Body of pancreas (tissue), 4 donors: ENCODE measurements around the gene ITK. TPM values are rescaled to one million over a fixed set of nuclear protein-coding genes. Genes with fewer than 3 reads are reported as not detected.

Source experiments
- ATAC-seq: fragments of 150-250 bp; one replicate; pipeline ENCODE4 v1.9.1; 2016
- DNase-seq, 4 donors: peaks; one replicate each; pipeline ENCODE4 v3.0.0-alpha.2; 2019
- H3K27ac ChIP-seq, 4 donors: fragments of 200-600 bp; sonication (generic); 1 replicate in 3 of 4; 2 replicates in 1 of 4; pipeline versions ENCODE4 v1.5.1 to v1.6.1; 2016 to 2019; ENCODE audit warnings: mild to moderate bottlenecking in 1 of 4, mixed read lengths in 1 of 4, moderate library complexity in 1 of 4
- H3K27me3 ChIP-seq, 2 donors: fragments of 200-600 bp; sonication (generic); one replicate each; pipeline ENCODE4 v1.6.0; 2016; ENCODE audit warnings: mild to moderate bottlenecking in 1 of 2
- H3K36me3 ChIP-seq, 2 donors: fragments of 200-600 bp; sonication (generic); replicated peaks in 1 of 2; 2 replicates each; pipeline ENCODE4 v1.5.1; 2016; ENCODE audit warnings: low read depth in 2 of 2; ENCODE audit not compliant: insufficient read depth in 1 of 2
- H3K4me1 ChIP-seq: fragments of 200-600 bp; sonication (generic); one replicate; pipeline ENCODE4 v1.6.0; 2016
- H3K4me3 ChIP-seq, 2 donors: fragments of 200-600 bp; sonication (generic); 1 replicate in 1 of 2; 2 replicates in 1 of 2; pipeline ENCODE4 v1.5.1; 2016 to 2019
- H3K9me3 ChIP-seq, 3 donors: fragments of 200-600 bp; sonication (generic); 1 replicate in 2 of 3; 2 replicates in 1 of 3; pipeline ENCODE4 v1.5.1; 2016
- CTCF ChIP-seq, 7 experiments: fragments of 450-650 bp in 4 of 7; fragments of 200-600 bp in 3 of 7; sonication (generic) in 3 of 7; IDR thresholded peaks; one replicate each; pipeline ENCODE4 v1.5.1; 2016 to 2019; ENCODE audit warnings: antibody characterized with exemption in 7 of 7
- POLR2A ChIP-seq, 3 donors: fragments of 450-650 bp; IDR thresholded peaks; one replicate each; pipeline ENCODE4 v1.6.1; 2016; ENCODE audit warnings: antibody characterized with exemption in 3 of 3, mild to moderate bottlenecking in 2 of 3
- WGBS, 2 donors: methylation state at CpG; one replicate each; pipeline ENCODE4 v1.1.5; 2017; 5-methylcytosine and 5-hydroxymethylcytosine counted together
- intact Hi-C: fragments of 100-400 bp; cut with DNase I; formaldehyde crosslinking; loops from one replicate; pipeline ENCODE4 v1.15.1; 2023
- total RNA-seq, 2 donors: library from RNA; depleted of rRNA; stranded (reverse); fragments of >200 nt; gene quantifications; one replicate each; pipeline ENCODE4 v1.1.0, GENCODE V29; 2016

ITK gene
- total RNA-seq, 2 donors from 2014 or later: 0.78 to 2.6 TPM

- 69 to 81% methylated on average over 5 of the region's 5 CpGs for WGBS, 2 donors
- H3K27ac ChIP-seq: no peak overlapping the region
- no peak overlapping the region for H3K4me3 ChIP-seq
- H3K4me1 ChIP-seq: no peaks in the 10 kb centered on the region
- H3K9me3 ChIP-seq: no peaks in the 10 kb centered on the region
- H3K36me3 ChIP-seq: no peaks in the 10 kb centered on the region
- intact Hi-C loops: no loop called here
- H3K27me3 ChIP-seq: no peaks in the 10 kb centered on the region
- DNase-seq (no peak), ATAC-seq (no peak)
- TF ChIP-seq POLR2A (IDR thresholded peaks at IDR 0.05) (no peak), CTCF (IDR thresholded peaks at IDR 0.05) (no peak)
Observed at GRCh38 chr5:157212307-157212706, 31.7 kb downstream of the ITK start.

GRCh38 chr5:157213527-157214243, 33.0 kb downstream of the ITK start:
- Histone ChIP-seq H3K27ac (no peak overlapping the region), H3K4me1 (no peaks in the 10 kb centered on the region), H3K4me3 (no peak overlapping the region), H3K27me3 (no peaks in the 10 kb centered on the region), H3K9me3 (no peaks in the 10 kb centered on the region), H3K36me3 (no peaks in the 10 kb centered on the region)
- ATAC-seq (no peak), DNase-seq (no peak)
- TF ChIP-seq CTCF (IDR thresholded peaks at IDR 0.05) (no peak), POLR2A (IDR thresholded peaks at IDR 0.05) (no peak)
- intact Hi-C loops: no loop called here
- WGBS, 2 donors: 73 to 75% methylated on average over 7 of the region's 7 CpGs

- no peak for DNase-seq
- no peak for ATAC-seq
- Histone ChIP-seq H3K4me3 (no peak overlapping the region), H3K9me3 (no peaks in the 10 kb centered on the region), H3K4me1 (no peaks in the 10 kb centered on the region), H3K27me3 (no peaks in the 10 kb centered on the region), H3K36me3 (no peaks in the 10 kb centered on the region), H3K27ac (no peak overlapping the region)
- TF ChIP-seq POLR2A (IDR thresholded peaks at IDR 0.05) (no peak), CTCF (IDR thresholded peaks at IDR 0.05) (no peak)
- intact Hi-C loops: no loop called here
Observed at GRCh38 chr5:157214415-157214814, 33.8 kb downstream of the ITK start.

- Histone ChIP-seq H3K4me3 (no peak overlapping the region), H3K36me3 (no peaks in the 10 kb centered on the region), H3K4me1 (no peaks in the 10 kb centered on the region), H3K27me3 (no peaks in the 10 kb centered on the region), H3K27ac (no peak overlapping the region), H3K9me3 (no peaks in the 10 kb centered on the region)
- intact Hi-C loops: no loop called here
- DNase-seq (no peak), ATAC-seq (no peak)
- TF ChIP-seq POLR2A (IDR thresholded peaks at IDR 0.05) (no peak), CTCF (IDR thresholded peaks at IDR 0.05) (no peak)
- 70 to 75% methylated on average over 10 of the region's 10 CpGs for WGBS, 2 donors
Observed at GRCh38 chr5:157214861-157215513, 34.3 kb downstream of the ITK start.
